ENCODE results near the gene TMPRSS7. TPM values are rescaled to one million over a fixed set of nuclear protein-coding genes. Genes with fewer than 3 reads are reported as not detected.

Gene TMPRSS7
- polyA plus RNA-seq, 1 of the 3 experiments (the other 2 are of a cell fraction) = 0.02 TPM

DNA sequence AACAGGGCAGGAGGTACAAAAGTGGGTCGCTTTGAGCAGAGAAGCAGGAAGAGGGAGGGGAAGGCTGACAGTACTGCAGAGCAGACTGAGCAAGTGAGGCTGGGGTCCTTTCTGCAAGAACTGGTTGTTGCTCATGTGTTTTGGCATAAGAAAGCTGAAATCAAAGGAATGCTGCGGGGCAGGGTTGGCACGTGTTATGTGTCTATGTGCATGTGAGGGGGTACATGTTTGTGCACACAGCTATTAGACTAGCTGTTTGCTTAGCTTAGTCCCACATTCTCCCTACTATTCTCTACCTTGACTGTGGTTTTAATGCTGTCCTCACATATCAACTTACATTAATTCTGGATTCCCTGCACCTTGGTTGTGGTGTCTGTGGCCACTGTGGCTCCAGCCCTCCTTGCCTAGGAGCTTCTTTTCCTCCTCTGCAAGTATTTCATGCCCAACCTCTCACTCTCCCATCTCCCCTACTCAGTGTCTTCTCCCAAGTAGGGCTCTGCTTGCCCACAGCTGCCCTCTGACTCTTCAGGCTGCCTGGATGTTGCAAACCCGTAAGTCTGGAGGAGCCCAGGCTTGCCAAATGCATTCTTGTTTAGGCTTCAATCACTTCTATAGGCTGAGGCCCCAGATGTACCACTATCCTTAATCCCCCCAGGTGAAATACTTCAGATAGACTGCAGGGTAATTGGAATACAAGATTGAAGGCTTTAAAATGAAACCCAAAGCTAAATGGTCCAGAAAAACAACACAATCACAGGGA lies 31.0 kb upstream of the TMPRSS7 start:
- no peak overlapping the region for H2AFZ ChIP-seq (ENCODE audit: low read depth)
- no peak for DNase-seq
- no peaks in the 10 kb centered on the region for H3K9me2 ChIP-seq
- no peak overlapping the region for H3K27ac ChIP-seq (ENCODE audit: low read depth in 2 of 2, low read length in 1 of 2)
- ChIA-PET POLR2A (interaction anchor here (0.8 to 1.3 kb wide), 2 partner anchors 10 to 11 kb away, joined by 3 read pairs; no protein-coding TSS in a partner anchor), CTCF (interaction anchor here (0.6 to 14.5 kb wide), 8 partner anchors 9 to 320 kb away, joined by 3 to 165 read pairs (median 3); partner anchors contain the start of gene ABHD10)
- 100% methylated on average over 4 of the region's 4 CpGs for WGBS (ENCODE audit: low lambda C conversion rate)
- H4K20me1 ChIP-seq (ENCODE audit: insufficient read depth) = no peaks in the 10 kb centered on the region
- no peaks in the 10 kb centered on the region for H3K79me2 ChIP-seq (ENCODE audit: insufficient read depth)
- peaks cover 0 to 8% of the 10 kb centered on the region in 2 experiments for H3K36me3 ChIP-seq (replicated peaks in 1 of 2; ENCODE audit: control insufficient read depth in 1 of 2, insufficient read depth in 2 of 2, low read length in 1 of 2)
- no peak overlapping the region for H3K4me3 ChIP-seq (ENCODE audit: low read depth in 2 of 2, low read length in 1 of 2)
- H3K4me1 ChIP-seq (ENCODE audit: control insufficient read depth in 1 of 2, insufficient read depth in 2 of 2, low read depth in 1 of 2, low read length in 1 of 2) = peaks cover 26 to 36% of the 10 kb centered on the region in 2 experiments; a peak in 3 of 4 replicates
- no peaks in the 10 kb centered on the region for H3F3A ChIP-seq (replicated peaks; ENCODE audit: insufficient read depth)
- H3K9me3 ChIP-seq = no peaks in the 10 kb centered on the region
- TF ChIP-seq EZH2phosphoT487 (IDR thresholded peaks at IDR 0.05; ENCODE audit: borderline replicate concordance, low read depth) (no peak), FOXM1 (IDR thresholded peaks at IDR 0.05; ENCODE audit: low read depth) (no peak), RCOR1 (IDR thresholded peaks at IDR 0.05; ENCODE audit: low read length) (no peak), IRF3 (IDR thresholded peaks at IDR 0.05; ENCODE audit: low read depth, low read length) (no peak), RFX5 (IDR thresholded peaks at IDR 0.05; ENCODE audit: low read length) (no peak), ELF1 (IDR thresholded peaks at IDR 0.05) (no peak), USF1 (IDR thresholded peaks at IDR 0.05; ENCODE audit: borderline replicate concordance, low read depth) (no peak), RAD21 (IDR thresholded peaks at IDR 0.05; ENCODE audit: low read length) (no peak), NRF1 (IDR thresholded peaks at IDR 0.05; ENCODE audit: low read depth, low read length) (no peak), NFIC (IDR thresholded peaks at IDR 0.05; ENCODE audit: borderline replicate concordance) (no peak), PBX3 (IDR thresholded peaks at IDR 0.05) (no peak), GABPA (IDR thresholded peaks at IDR 0.05; ENCODE audit: low read depth) (no peak), USF2 (IDR thresholded peaks at IDR 0.05; ENCODE audit: borderline replicate concordance, low read depth, low read length) (no peak), MEF2A (IDR thresholded peaks at IDR 0.05; ENCODE audit: borderline replicate concordance, low read depth) (no peak)
- TF ChIP-seq, protein P1, sequence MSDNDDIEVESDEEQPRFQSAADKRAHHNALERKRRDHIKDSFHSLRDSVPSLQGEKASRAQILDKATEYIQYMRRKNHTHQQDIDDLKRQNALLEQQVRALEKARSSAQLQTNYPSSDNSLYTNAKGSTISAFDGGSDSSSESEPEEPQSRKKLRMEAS (IDR thresholded peaks at IDR 0.05; ENCODE audit: low read depth) = no peak
- TF ChIP-seq, protein P2, sequence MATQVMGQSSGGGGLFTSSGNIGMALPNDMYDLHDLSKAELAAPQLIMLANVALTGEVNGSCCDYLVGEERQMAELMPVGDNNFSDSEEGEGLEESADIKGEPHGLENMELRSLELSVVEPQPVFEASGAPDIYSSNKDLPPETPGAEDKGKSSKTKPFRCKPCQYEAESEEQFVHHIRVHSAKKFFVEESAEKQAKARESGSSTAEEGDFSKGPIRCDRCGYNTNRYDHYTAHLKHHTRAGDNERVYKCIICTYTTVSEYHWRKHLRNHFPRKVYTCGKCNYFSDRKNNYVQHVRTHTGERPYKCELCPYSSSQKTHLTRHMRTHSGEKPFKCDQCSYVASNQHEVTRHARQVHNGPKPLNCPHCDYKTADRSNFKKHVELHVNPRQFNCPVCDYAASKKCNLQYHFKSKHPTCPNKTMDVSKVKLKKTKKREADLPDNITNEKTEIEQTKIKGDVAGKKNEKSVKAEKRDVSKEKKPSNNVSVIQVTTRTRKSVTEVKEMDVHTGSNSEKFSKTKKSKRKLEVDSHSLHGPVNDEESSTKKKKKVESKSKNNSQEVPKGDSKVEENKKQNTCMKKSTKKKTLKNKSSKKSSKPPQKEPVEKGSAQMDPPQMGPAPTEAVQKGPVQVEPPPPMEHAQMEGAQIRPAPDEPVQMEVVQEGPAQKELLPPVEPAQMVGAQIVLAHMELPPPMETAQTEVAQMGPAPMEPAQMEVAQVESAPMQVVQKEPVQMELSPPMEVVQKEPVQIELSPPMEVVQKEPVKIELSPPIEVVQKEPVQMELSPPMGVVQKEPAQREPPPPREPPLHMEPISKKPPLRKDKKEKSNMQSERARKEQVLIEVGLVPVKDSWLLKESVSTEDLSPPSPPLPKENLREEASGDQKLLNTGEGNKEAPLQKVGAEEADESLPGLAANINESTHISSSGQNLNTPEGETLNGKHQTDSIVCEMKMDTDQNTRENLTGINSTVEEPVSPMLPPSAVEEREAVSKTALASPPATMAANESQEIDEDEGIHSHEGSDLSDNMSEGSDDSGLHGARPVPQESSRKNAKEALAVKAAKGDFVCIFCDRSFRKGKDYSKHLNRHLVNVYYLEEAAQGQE (IDR thresholded peaks at IDR 0.05; ENCODE audit: low read depth, low read length) = no peak
- no peaks in the 10 kb centered on the region for H3K27me3 ChIP-seq (ENCODE audit: insufficient read depth)
- no peak overlapping the region for H3K4me2 ChIP-seq
- H3K9ac ChIP-seq = no peak overlapping the region

Data from SK-N-SH (cell line).